ENCODE data around the gene OR5AU1.

OR5AU1 gene

GRCh38 chr14:21155963-21156362 lies at the start of gene OR5AU1:
Gene OR5AU1, minus strand, starts transcription at chr14:21156063. Its CDS starts 191 bp downstream, at chr14:21155872.
- ATAC-seq: no peak
- no peak within 1 kb of the TSS for H3K4me3 Mint-ChIP-seq
- H3K4me1 Mint-ChIP-seq: no peaks in the 10 kb centered on the region
- no peaks in the 10 kb centered on the region for H3K9me3 Mint-ChIP-seq
- H3K36me3 Mint-ChIP-seq: no peaks in the 10 kb centered on the region
- H3K27ac Mint-ChIP-seq: no peak within 1 kb of the TSS
- H3K27me3 Mint-ChIP-seq: peaks cover 43% of the 10 kb centered on the region

DNA sequence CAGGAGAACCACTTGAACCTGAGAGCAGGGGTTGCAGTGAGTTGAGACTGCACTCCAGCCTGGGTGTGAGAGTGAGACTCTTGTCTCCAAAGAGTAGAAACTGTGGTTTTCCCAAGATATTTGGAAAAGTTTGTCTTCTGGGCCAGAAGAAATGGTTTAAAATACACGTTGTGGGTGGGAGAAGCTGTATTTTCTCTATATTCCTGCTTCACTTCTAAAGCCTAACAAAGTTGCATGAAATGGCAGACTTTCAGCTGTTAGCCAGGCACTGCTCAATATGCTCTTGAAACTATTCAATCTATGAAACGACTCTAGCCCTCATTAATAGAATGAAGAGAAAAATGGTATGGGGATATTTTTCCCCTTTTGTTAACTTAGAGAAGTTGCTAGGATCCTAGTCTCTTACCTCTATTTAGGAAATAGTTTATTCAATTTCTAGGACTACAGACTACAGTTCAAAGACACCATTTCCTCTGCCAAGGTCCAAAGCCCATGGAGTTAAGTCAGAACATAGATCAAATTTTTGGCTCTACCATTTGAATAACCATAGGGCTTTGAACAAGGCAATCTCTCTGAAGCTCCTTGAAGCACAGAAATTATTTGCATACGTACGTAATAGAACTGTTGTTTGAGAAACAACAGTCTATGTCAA lies 49.3 kb upstream of the OR5AU1 start:
- peaks cover 58% of the 10 kb centered on the region for H3K36me3 Mint-ChIP-seq
- H3K4me1 Mint-ChIP-seq: peaks cover 58% of the 10 kb centered on the region
- no peak overlapping the region for H3K4me3 Mint-ChIP-seq
- ATAC-seq: no peak
- H3K27me3 Mint-ChIP-seq: no peaks in the 10 kb centered on the region
- H3K9me3 Mint-ChIP-seq: no peaks in the 10 kb centered on the region
- H3K27ac Mint-ChIP-seq: no peak overlapping the region

DNA sequence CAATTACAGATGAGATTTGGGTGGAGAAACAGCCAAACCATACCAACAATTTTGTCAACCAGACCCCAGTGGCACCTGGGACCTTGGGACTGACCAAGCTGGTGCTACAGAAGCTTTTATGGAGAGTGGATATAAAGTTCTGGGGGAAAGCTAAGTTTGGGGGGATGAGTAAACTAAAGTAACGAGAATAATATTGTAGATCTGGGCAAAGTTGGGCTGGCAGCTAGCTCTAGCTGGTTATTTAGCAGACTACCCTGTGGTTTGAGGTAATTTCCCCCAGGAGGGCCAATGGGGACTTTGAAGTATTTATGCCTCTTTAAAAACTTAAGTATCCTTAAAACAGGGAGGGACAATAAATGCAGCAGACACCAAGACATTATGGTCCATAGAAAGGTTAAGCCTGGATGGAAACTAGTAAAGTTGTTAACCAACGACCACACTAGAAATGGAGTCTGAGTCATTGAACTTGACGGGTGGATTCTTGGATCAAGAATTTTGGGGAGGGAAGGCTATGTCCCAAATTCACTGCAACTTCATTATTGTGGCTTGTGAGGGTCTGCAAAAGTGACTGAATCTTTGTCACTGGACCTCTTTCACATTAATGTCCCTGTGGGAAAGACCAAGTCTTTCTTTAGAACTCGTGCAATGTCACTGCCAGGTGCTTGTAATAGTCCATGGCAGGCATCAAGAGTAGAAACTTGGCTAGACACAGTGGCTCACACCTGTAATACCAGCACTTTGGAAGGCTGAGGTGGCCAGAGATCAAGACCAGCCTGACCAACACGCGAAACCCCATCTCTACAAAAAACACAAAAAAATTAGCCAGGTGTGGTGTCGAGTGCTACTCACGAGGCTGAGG lies 48.5 kb upstream of the OR5AU1 start:
- Mint-ChIP-seq H3K4me1 (peaks cover 51% of the 10 kb centered on the region), H3K36me3 (peaks cover 50% of the 10 kb centered on the region), H3K4me3 (no peak overlapping the region), H3K27ac (peak overlapping the region; percentile 10), H3K27me3 (no peaks in the 10 kb centered on the region), H3K9me3 (no peaks in the 10 kb centered on the region)
- no peak for ATAC-seq

GRCh38 chr14:21203470-21204166 lies 47.8 kb upstream of the OR5AU1 start:
- H3K27ac Mint-ChIP-seq: peak overlapping the region; percentile 10
- H3K27me3 Mint-ChIP-seq: no peaks in the 10 kb centered on the region
- no peak for ATAC-seq
- H3K36me3 Mint-ChIP-seq: peaks cover 47% of the 10 kb centered on the region
- no peaks in the 10 kb centered on the region for H3K9me3 Mint-ChIP-seq
- peaks cover 49% of the 10 kb centered on the region for H3K4me1 Mint-ChIP-seq
- no peak overlapping the region for H3K4me3 Mint-ChIP-seq

- Mint-ChIP-seq H3K9me3 (peaks cover under 1% of the 10 kb centered on the region), H3K4me3 (no peak overlapping the region), H3K27me3 (no peaks in the 10 kb centered on the region), H3K36me3 (peaks cover 38% of the 10 kb centered on the region), H3K27ac (peak overlapping the region; percentile 15), H3K4me1 (peaks cover 40% of the 10 kb centered on the region)
- no peak for ATAC-seq
These were observed 46.8 kb upstream of the OR5AU1 start for GRCh38 chr14:21202463-21203358.

DNA sequence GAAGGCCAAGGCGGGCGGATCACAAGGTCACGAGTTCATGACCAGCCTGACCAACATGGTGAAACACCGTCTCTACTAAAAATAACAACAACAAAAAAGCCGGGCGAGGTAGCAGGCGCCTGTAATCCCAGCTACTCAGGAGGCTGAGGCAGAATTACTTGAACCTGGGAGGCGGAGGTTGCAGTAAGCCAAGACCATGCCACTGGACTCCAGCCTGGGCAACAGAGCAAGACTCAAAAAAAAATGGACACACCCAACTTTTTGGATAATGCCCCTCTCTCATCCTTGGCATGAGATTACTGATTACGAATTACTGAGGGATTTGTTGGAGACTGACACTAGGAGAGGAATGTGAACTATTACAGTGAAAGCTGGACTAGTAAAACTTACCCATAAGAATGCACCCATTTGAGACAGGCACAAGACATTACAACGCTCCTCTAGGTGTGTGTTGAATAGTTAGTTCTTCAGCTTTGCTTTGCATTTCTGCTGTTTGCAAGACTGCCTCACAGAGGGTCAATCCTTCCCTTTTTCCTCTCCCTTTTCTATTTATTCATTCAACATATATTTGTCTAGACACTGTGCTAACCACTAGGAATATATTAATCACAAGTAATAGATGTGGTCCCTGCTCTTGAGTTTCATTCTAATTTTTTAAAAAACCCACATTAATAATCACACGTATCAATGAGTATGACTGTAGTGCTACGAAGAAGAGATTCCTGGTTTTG lies 46.0 kb upstream of the OR5AU1 start:
- H3K27me3 Mint-ChIP-seq: no peaks in the 10 kb centered on the region
- H3K36me3 Mint-ChIP-seq: peaks cover 30% of the 10 kb centered on the region
- H3K27ac Mint-ChIP-seq: peak overlapping the region; percentile 15
- ATAC-seq: no peak
- peaks cover 32% of the 10 kb centered on the region for H3K4me1 Mint-ChIP-seq
- no peak overlapping the region for H3K4me3 Mint-ChIP-seq
- peaks cover 2% of the 10 kb centered on the region for H3K9me3 Mint-ChIP-seq

DNA sequence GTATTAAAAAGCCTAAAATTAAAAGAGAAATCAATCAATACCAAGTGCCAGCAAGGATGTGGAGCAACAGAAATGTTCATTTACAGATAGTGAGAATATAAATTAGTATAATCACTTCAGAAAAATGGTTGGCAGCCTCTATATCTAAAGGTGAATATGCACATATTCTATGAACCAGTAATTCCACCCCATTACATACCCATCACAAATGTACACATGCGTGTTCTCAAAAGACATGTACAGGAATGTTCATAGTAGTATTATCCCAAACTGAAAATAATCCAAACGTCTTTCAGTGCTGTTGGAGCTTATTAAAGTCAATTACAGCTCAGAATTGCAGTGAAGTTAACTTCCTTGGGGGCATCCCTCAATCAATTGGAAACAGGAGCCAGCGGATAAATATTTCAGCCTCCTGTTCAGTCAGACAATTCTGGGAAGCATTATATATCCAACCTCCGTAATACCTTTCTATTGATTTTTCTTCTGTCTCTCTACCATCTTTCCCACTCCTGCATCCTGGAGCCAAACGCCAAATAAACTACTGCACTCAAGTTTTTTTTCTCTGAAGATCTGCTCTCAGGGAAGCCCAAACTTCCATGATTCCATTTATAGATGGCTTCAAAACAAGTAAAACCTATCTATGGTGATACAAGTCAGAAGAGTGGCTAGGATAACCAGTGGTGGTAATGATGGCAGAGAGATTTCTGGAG lies 45.0 kb upstream of the OR5AU1 start:
- no peaks in the 10 kb centered on the region for H3K27me3 Mint-ChIP-seq
- H3K9me3 Mint-ChIP-seq: peaks cover 2% of the 10 kb centered on the region
- H3K4me1 Mint-ChIP-seq: peaks cover 23% of the 10 kb centered on the region
- H3K36me3 Mint-ChIP-seq: peaks cover 20% of the 10 kb centered on the region
- ATAC-seq: no peak
- no peak overlapping the region for H3K27ac Mint-ChIP-seq
- no peak overlapping the region for H3K4me3 Mint-ChIP-seq

DNA sequence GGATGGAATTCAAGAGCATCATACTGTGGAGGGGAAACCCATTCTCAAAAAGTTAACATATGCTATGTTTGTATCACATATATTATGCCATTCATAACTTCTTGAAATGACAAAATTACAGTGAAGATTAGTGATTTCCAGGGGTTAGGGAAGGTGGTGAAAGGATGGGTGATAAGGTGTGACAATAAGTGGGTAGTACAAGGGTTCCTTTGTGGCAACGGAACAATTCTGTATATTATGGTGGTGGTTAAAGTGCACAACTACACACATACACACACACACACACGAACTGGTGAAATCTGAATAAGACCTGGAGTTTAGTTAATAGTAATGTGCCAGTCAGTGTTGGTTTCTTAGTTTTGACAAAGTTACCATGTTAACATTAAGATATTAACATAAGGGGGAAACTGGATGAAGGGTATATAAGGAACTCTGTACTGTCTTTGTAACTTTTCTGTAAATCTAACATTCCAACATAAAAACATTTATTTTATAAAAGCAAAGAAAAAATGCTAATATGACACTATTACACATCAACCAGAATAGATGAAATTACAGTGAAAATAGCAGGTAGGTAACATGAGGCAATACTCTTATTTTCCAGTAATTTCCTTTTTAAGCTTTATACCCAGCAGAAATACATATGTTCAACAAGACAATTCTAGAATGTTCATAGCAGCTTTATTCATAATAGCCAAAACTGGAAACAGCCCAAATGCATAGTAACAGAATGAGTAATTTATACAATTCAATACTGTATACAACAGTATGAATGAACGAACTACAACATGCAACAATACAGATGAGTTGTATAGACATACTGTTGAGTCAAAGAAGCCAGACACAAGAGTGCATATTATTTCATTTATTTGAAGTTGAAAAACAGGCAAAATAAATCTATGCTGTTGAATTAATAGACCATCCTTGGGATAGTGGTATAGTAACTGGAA lies 44.0 kb upstream of the OR5AU1 start:
- ATAC-seq: no peak
- H3K27me3 Mint-ChIP-seq: no peaks in the 10 kb centered on the region
- no peak overlapping the region for H3K27ac Mint-ChIP-seq
- H3K4me1 Mint-ChIP-seq: peaks cover 24% of the 10 kb centered on the region
- H3K36me3 Mint-ChIP-seq: peaks cover 17% of the 10 kb centered on the region
- no peak overlapping the region for H3K4me3 Mint-ChIP-seq
- H3K9me3 Mint-ChIP-seq: peaks cover 2% of the 10 kb centered on the region

DNA sequence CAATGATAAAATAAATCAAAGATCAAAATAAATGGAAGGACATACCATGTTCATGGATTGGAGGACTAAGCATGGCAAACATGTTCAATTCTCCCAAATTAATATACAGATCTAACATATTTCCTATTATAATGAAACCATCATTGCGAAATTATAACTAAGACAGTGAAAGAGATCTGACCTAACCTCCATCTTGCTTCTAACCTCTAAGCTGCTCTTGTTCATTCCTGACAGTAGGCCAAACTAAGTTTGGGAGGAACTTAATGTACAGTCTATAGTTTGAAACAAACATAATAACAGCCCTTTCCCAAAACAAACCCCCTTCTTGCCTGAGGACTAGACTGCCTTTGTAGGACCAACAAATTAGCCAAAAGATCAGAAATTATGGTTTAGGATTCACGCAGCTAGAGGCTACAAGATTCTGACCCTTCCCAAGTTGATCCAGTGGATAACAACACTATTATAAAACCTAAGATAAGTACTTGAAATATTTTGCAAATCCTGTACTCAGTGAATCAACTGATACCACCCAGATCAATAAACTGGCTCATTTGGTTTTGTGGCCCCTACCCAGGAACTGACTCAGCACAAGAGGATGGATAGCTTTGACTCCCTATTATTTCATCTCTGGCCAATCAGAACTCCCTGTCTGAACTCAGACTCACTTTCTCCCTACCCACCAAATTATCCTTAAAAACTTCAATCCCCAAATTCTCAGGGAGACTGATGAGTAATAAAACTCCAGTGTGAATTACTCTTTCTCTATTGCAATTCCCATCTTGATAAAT lies 41.7 kb upstream of the OR5AU1 start:
- ATAC-seq: no peak
- peaks cover 2% of the 10 kb centered on the region for H3K9me3 Mint-ChIP-seq
- peaks cover 19% of the 10 kb centered on the region for H3K4me1 Mint-ChIP-seq
- H3K27ac Mint-ChIP-seq: no peak overlapping the region
- H3K4me3 Mint-ChIP-seq: no peak overlapping the region
- peaks cover 3% of the 10 kb centered on the region for H3K36me3 Mint-ChIP-seq
- no peaks in the 10 kb centered on the region for H3K27me3 Mint-ChIP-seq

GRCh38 chr14:21194597-21194996 lies 38.7 kb upstream of the OR5AU1 start:
- no peak overlapping the region for H3K4me3 Mint-ChIP-seq
- peaks cover 28% of the 10 kb centered on the region for H3K4me1 Mint-ChIP-seq
- no peaks in the 10 kb centered on the region for H3K36me3 Mint-ChIP-seq
- no peak for ATAC-seq
- no peak overlapping the region for H3K27ac Mint-ChIP-seq
- no peaks in the 10 kb centered on the region for H3K27me3 Mint-ChIP-seq
- peaks cover 2% of the 10 kb centered on the region for H3K9me3 Mint-ChIP-seq

DNA sequence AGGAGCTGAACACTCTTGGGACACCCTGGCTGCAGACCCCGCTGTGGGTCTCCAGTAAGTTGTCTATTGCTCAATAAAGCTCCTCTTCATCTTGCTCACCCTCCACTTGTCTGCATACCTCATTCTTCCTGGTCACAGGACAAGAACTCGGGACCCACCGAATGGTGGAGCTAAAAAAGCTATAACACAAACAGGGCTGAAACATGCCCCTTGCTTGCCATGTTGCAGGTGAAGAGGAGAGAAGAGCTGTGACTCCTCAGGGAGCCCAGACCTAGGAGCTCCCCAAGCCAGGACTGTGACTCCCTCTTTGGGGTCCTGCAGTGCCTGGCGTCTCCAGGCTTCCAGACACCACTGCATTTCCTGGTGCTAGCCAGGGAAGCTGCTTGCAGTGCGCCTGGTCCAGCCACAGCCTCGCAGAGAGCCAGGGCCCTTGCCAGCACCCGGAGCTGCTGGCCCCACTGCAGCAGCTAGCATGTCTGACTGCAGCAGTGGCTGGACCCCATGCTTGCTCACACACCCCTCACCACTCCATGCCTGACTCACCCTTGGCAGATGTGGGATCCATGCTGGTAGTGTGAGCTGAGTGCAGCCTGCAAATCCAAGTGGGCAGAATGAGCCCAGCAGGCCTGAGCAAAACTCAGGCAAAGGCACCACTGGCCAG lies 37.1 kb upstream of the OR5AU1 start:
- no peaks in the 10 kb centered on the region for H3K27me3 Mint-ChIP-seq
- no peak for ATAC-seq
- H3K27ac Mint-ChIP-seq: no peak overlapping the region

DNA sequence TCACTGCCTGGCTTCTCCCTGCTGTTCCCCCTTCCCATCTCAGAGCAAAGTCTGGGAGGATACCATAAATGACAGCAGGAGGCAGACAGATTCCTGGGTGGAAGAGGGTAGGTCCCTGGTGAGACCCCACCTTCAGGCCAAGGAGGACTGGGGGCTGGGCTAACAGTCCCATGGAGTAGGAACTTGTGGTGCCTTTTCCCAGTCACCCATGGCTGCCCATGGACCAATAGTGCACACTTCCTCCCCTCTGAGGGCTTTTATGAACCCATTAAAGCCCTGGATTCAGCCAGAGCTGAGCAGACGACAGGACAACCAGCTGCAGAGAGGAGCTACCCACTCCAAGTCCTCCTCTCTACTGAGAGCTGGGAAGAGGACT lies 36.6 kb upstream of the OR5AU1 start:
- no peak for ATAC-seq
- Mint-ChIP-seq H3K27ac (no peak overlapping the region), H3K4me3 (peak overlapping the region; percentile 66), H3K9me3 (no peaks in the 10 kb centered on the region), H3K27me3 (no peaks in the 10 kb centered on the region), H3K36me3 (no peaks in the 10 kb centered on the region), H3K4me1 (peaks cover 28% of the 10 kb centered on the region)

More for the DNA sequence above, 37.1 kb upstream of the OR5AU1 start:
- Mint-ChIP-seq H3K4me3 (no peak overlapping the region), H3K9me3 (peaks cover 2% of the 10 kb centered on the region), H3K36me3 (no peaks in the 10 kb centered on the region), H3K4me1 (peaks cover 28% of the 10 kb centered on the region)

All from stimulated activated memory B cell treated with anti-CD40 and anti-IgM and Interleukin-4, amounts not matched to agents 10 μg/mL and 1 μg/mL and 100 μg/mL, for 72 hours (primary cell).